GM18907 (cell line): Measurements from ENCODE around the gene RBP4.

Source experiments
- ATAC-seq: cut with Tn5 transposase; IDR thresholded peaks from one replicate; pipeline ENCODE4 v1.9.1; 2021; ENCODE audit warnings: mild to moderate bottlenecking, moderate library complexity; ENCODE audit not compliant: unreplicated experiment

The RBP4 gene

DNA sequence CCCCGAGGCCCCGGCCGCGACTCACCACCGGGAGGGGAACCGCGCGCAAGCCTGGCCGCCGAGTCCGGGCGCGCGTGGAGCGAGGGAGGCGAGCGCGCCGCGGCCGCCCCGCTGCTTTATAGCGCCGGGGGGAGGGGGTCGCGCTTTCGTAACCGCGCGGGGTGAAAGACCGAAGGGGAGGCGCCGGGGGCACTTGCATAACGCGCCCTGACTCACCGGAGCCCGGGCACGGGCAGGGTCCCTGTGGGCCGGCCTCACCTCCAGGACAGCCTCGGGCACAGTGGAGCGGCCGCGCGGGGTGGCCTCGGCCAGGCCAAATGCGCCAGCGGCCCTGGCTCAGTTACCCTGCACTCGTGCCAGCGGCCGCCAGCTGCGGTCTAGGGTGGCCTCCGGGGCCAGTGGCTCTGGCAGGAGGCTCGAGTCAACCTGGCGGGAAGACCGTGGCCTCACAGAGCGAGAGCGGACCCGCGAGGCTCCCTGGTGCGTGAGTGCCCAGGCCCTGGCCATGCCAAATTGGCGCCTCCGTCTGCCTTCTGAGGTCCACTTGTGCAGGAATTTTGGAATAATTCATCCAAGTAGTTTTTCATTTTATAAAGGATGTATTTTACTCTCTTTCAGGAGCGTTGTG lies at the start of gene RBP4:
RBP4 (minus strand) TSS at position 90 of the 628 bp plus-strand sequence. CDS start 207 bp downstream, outside the sequence.
- ATAC-seq: no peak

DNA sequence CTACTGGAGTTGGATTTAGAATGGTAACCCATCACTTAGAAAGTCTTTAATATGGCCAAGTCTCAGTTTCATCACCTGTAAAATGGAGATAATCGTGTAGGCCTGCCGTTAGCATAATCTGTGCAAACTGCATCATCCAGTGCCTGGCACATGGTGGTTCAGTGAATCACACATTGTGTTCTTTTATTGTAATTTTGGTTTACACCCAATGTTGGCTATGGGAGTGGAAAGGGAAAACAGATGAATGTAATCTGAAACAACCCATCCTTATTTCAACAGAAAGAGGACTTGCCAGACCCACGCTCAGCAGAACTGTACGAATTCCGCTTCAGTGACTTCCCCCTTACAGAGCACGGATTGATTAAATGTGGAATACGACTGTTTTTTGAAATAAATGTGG lies 38.8 kb upstream of the RBP4 start:
- no peak for ATAC-seq

DNA sequence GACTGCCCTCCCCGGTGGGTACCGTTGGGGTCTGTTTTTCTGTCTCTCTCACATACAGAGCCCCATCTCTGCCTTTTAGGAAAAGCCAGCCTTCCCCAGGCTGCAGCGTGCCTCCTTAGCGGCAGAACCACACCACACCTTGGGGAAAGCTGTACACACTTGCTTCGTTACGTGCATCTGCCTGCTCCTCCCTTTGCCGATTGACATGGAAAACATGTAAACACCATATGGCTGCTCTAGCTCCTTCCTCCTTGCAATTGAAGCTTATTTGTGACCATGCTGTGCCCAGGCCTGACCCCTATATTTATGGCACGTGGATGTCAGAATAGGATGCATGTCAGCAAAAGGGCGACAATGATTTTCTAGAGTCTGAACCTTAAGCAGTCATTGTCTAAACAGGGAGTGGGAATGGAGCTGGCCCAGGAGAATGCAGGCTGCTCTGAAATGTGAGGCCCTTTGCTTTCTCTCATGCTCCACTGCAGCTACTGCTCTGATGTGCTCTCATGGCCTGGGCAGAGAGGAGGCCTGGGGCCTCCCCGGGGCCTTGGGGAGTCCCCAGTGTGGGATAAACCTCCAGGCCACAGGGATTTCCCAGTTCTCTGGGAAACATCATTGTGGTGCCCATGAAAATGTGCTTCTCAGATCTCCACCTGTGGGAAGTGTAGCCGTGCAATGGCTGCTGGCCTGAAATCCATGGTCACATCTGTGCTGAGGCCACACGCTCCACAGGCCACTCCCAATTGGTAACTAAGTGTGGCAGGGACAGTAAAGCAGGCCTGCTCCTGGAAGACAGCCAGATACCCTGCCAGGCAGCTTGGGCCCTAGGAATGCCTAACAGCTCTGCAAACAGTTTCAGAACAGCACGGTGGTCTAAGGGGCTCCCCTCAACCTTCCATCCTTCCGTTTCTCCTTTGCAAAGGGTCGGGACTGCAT lies 29.9 kb upstream of the RBP4 start:
- no peak for ATAC-seq

DNA sequence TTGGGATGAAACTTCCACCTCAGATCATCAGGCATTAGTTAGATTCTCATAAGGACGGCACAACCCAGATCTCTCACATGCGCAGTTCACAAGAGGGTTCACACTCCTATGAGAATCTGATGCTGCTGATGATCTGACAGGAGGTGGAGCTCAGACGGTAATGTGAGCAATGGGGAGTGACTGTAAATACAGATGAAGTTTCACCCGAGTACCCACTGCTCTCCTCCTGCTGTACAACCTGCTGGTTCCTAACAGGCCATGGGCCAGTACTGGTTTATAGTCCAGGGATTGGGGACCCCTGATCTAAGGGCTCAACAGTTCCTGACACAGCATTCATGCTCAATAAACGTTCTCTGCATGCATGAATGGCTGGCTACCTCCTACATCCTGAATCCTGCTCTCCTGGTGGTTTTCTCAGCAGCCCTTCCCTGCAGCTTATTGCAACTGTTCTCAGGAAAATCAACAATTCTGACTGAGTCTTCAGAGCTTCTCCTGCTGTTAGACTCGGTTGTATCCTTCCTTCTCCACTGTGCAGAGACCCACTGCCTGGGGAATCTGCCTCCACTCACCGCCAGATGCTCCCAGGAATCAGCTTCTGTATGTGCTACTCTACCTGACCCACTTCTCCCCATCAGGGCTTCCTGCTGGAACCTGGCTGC lies 28.7 kb upstream of the RBP4 start:
- ATAC-seq: no peak

DNA sequence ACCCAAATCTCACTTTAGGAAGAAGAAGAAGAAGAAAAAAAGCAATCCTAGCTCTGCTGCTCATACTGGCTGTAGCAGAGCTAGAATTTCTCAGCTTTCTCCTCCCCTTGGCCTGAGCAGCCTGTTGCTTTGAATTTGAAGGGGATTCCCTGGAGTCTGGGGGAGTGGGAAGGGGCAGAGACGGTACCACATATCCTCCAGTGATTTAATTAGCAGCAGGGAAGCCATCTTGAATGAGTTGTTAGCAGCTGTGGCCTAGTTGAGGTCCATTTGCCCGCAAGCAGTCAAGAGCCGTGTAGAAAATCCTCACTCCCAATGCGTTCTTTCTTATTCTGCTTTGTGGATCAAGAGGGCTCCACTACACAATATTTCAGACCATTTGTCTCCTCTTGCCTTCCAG lies 27.8 kb upstream of the RBP4 start:
- ATAC-seq: no peak

DNA sequence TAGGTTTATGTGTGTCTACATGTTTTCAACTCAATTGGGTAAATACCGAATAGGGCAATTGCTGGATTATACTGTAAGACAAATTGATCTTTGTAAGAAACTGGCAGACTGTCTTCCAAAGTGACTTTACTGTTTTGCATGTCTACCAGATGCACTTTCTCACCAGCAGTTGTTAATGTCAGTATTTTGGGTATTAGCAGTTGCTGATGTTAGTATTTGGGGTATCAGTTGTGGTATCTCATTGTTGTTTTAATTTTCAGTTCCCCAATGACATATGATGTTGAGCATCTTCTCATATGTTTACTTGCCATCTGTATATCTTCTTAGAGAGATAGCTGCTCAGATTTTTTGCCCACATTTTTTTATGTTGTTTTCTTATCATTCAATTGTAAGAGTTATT lies 21.9 kb upstream of the RBP4 start:
- ATAC-seq: no peak

DNA sequence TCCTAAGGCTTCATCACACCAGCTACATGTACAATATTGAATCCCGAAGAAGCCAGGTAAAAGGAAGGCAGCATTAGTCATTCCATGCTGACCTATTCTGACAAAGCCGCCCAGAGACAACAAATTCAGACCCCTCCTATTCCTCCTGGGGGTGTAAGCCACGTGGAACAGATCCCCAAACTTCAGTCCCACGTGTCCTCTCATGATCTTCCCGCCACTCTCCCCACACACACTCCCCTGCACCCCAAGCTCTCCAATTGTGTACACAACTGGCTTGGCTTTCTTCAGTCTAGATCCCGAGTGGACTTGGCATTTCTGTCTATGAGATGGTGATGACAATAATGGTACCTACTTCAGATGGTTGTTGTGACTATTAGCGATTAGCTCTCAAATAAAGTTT lies 19.9 kb upstream of the RBP4 start:
- ATAC-seq: no peak

DNA sequence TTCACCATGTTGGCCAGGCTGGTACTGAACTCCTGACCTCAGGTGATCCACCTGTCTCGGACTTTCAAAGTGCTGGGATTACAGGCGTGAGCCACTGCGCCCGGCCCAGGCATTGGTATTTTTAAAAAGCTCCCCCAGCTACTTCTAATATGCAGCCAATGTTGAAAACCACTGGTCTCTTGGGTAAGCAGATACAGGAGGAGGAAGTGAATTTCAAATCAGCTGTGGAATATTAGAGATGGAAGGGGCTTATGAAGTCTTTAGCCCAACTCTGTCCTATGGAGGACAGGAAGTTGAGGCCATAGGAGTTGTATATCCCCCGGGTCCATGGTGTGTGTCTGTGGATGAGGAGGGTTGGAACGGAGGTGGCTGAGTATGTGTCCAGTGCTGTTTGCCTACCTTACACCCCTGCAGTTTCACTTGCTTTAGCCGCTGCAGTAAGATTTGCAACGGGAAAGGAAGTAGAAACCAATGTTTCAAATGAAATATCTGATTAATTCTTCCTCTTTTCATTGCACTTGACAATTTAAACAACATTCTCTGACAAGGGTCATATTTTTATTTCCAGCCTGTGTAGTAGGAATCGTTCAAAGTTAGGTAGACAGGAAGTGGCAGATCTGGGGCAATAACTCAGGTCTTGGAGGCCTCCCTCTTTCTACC lies 14.7 kb upstream of the RBP4 start:
- no peak for ATAC-seq

DNA sequence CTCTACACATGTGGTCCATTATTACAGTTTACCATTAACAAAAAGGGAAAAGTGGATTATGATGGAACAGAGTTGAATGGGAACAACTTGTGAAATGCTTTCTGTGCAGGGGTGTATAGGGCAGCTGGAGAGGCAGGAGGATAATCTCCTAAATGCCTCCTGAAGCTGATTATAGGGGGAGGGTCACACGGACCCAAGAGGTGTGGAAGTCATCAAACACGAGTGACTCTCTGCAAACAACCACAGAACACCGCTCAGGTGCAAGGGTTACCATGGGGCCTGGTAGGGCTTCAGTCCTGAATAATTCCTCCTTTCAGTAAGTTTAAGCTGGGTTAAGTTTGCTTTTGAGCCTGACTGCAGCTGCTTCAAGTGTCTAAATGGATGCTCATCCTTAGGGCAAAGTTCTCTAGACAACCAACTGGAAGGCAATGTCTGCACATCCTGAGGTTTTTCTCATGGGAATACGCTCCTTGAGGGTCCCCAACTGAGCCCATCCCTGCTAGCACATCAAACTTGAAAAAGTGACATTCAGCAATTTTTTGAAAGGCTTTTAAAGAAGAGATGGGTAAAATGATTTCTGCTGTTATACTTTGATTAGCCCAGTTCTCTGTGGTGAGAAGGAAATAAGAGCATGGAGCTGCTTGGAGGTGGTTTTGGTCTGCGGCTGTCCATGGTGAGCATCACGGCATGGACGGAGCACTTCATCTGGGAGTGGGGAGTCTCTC lies 13.2 kb upstream of the RBP4 start:
- no peak for ATAC-seq

DNA sequence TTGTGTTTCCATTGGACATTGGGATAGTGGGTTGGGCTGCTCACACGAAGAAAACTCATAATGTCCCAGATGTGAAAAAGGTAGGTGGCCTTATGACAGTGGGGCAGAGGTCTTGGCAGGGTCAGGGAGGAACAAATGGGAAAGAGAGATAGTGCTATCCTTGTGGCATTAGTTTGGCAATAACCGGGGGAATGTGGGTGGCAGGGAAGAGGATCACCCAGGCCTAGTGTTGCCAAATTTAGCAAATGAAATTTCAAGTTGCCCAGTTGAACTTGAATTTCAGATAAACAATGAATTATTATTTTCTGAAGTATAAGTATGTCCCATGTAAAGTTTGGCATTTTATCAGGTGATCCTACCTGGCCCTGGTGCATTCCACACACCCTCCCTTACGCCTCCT lies 12.1 kb upstream of the RBP4 start:
- no peak for ATAC-seq

DNA sequence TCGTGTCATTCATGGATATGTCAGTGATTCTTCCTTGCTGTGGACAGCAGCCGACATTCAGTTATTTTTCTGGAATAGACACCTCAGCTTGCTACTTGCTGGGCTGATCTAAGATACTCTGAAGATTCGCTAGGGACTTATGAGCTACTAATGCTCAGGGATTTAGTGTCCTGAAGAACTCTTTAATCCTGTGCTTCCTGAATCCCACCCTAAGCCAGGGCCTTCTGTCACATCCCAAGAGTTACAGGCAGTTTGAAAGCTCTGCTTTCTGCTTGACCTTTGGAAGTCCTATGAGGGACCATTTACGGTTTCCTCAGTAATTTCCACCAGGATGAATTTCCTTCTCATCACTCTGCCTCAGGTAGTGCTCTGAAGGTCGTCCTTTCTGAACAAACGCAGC lies 11.3 kb upstream of the RBP4 start, which contains the start of gene PDE6C:
PDE6C (plus strand) TSS at position 227 of the 400 bp plus-strand sequence. CDS start 189 bp downstream, outside the sequence.
- no peak for ATAC-seq

DNA sequence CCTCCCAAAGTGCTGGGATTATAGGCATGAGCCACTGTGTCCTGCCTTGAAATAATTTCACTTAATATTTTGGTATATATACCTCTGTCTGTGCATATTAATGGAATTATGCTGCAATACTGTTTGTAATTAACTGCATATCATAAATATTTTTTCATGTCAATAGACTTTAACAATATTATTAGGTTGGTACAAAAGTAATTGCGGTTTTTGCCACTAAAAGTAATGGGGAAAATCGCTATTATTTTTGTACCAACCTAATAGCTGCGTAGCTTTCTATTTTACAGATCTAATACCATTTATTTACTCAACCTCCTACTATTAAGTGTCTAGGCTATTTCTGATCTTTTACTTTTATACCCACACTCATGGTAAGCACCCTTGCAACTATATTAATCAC lies 7.4 kb upstream of the RBP4 start:
- ATAC-seq: no peak

DNA sequence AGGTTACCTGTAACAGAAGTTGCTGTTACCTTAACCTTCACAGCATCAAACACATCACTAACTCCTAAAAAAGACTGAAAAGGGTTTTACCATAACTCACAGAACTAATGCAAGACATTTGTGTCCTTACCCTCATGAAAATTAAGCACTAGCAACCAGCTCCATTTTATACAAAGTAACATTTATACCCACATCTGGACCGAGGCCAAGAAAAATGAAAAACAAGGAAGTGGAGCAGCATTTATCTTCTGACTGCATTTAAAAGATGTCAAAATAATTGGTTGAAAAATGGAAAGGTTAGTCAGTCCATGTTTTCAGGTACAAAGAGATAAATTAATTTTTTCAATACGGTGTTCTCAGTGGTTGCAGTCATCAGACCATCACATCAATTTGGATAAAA lies 3.1 kb upstream of the RBP4 start:
- no peak for ATAC-seq

DNA sequence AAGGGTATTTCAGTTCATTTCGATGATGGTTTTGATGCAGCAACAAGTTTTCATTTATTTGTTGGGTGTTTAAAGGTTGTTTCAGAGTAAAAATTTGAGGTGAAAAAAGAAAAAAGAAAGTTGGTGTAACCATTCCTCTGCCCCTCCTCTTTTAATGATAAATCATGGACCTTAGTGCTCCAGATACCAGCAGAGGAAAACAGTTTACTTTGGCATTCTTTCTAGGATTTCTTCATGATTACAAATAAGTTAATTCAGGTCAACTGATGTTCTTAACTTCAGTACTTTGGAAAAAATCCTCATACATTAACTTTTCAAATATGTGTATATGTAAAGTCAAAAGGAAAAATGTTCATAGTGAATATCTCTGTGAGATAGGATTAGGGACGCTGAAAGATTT lies 2.0 kb upstream of the RBP4 start:
- no peak for ATAC-seq

DNA sequence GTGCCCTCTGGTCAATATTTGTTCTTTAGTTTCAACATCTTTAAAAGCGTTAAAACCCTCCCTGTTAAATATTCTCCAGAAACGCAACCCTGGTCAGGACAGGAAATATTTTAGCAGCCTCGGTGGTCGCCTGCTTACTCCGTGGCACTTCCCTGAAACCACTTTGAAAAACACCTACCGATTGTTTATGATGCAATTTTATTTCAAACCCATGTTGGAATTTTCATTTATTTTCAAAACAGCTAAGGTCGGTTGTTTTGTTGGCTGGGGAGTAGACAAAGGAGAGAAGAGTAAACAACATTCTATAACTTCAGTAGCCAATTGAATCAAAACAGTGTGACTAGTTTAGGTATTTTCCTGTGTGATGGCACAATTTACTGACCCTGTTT lies 733 bp upstream of the RBP4 start:
- ATAC-seq: no peak

DNA sequence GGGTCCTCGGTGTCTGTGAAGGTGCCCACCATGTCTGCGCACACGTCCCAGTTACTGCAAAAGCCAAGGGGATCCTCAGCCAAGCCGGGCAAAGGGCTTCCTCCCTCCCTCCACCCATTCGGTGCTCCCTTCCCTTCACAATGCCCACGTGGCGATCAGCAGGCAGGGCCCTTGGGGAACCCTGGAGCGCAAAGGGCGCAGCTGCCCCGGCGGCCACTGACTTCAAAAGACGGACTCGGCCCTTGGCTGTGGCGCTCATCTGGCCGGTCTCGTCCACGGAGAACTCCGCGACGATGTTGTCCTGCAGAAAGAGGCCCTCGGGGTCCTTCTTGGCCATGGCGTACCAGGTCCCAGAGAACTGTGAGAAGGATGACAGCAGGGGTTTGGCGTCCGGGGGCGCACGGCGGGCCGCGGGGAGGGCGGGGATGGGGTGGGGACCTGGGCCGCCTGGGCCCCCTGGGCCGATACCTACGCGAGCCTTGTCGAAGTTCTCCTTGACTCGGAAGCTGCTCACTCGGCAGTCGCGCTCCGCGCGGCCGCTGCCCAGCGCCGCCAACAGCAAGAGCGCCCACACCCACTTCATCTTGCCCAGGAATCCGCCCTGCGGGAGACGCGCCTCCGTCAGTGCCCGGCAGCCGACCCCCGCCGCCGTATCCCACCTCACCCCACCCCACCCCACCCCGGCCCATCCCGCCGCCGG lies 439 bp downstream of the RBP4 start:
- ATAC-seq: no peak

DNA sequence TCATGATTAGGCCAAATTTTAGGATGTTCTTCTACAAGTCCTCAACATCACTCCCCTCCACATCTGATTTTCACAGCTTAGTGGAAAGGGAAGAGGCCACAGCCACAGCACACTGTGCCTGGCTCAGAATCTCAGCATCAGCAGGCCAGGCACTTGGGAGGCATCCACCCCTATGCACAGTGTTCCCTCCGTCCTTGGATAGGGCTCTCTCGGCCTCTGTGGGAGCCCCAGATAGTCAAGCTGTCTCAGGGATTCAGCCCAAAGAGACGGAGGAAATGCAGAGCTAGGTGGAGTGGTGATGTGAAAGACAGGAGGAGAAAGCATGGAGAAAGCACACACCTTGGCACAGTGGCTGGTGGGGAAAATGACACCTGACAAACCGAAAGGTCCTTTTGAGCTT lies 1.3 kb downstream of the RBP4 start:
- ATAC-seq: no peak

DNA sequence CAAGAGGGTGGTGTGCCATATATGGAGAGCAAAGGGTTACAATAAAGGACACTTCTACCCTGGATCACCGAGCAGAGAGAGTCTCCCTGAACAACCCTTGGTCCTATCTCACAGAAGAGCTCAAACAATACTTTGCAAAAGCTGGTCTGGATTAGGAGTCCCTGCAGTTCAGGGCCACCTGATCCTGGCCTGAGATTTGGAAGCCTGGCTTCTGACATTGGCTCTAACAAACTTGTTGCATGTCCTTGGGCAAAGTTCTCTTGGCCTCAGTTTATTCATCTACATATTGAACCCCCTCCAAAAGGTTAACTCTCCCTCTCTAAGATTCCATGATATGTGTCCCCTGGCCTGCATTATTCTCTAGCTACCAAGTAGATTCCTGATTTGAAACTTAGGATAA lies 1.7 kb downstream of the RBP4 start:
- no peak for ATAC-seq

DNA sequence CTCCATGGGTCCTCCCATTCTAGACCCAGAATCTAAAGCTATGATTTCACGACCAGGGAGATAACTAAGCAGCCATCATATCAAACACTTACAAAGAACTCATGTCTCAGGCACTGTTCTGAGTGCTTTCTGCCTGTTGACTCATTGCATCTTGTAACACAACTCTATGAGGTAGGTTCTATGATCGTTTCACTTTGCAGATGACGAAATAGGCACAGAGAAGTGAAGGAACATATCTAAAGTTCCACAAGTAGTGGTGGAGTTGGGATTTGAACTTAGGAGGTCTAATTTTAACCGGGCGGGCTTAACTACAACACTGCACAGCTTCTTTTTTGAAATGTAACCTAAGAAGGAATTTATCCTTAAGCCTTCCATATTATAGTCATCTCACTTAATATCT lies 2.9 kb downstream of the RBP4 start:
- ATAC-seq: no peak

DNA sequence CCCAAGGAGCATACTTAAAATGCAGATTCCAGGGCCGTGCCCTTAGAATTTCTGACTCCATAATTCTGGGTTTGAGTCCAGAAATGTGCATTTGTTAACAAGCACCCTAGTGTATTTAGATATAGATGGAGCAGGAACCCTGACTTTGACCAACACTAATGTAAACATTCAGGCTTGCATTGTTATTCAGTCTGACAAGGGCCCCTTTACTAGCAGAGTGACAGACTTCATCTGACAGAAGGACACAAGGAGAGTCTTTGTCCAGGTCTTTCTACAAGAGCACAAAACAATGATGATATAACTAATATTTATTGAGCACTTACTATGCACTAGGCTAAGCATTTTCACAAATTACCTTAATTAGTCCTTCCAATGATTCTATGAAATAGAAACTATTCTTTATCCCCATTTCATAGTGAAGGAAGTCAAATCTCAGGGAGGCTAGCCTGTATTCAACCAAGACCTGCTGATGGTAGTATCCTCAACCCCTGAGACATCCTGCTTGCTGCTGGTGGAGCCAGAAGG lies 3.9 kb downstream of the RBP4 start:
- ATAC-seq: no peak
